Transverse colon (tissue), 4 donors: ENCODE measurements around the gene HOXA1. TPM values are rescaled to one million over a fixed set of nuclear protein-coding genes. Genes with fewer than 3 reads are reported as not detected.

Experiments used
- DNase-seq: peaks from one replicate; pipeline ENCODE4 v3.0.0-alpha.2; 2019
- H3K27ac ChIP-seq, 4 donors: fragments of 200-600 bp; sonication (generic); 2 replicates each; pipeline ENCODE4 v1.5.1; 2016 to 2018; ENCODE audit warnings: inconsistent platforms in 4 of 4
- H3K27me3 ChIP-seq: fragments of 200-600 bp; sonication (generic); 2 replicates; pipeline ENCODE4 v1.5.1; 2017; ENCODE audit warnings: inconsistent platforms
- H3K36me3 ChIP-seq, 4 donors: fragments of 200-600 bp; sonication (generic); 2 replicates each; pipeline ENCODE4 v1.5.1; 2017 to 2019; ENCODE audit warnings: inconsistent platforms in 4 of 4
- H3K4me1 ChIP-seq, 4 donors: fragments of 200-600 bp; sonication (generic); 2 replicates each; pipeline ENCODE4 v1.5.1; 2017 to 2020; ENCODE audit warnings: inconsistent platforms in 4 of 4
- H3K4me3 ChIP-seq, 4 donors: fragments of 200-600 bp; sonication (generic); 1 replicate in 1 of 4; 2 replicates in 3 of 4; pipeline versions ENCODE4 v1.5.1 to v1.6.1; 2017 to 2019; ENCODE audit warnings: inconsistent platforms in 4 of 4
- H3K9me3 ChIP-seq, 2 donors: fragments of 200-600 bp; sonication (generic); 2 replicates each; pipeline ENCODE4 v1.5.1; 2017 to 2019; ENCODE audit warnings: inconsistent platforms in 2 of 2
- EP300 ChIP-seq: sonication (generic); formaldehyde crosslinking; IDR thresholded peaks from one replicate; pipeline ENCODE4 v1.6.1; 2017; ENCODE audit warnings: antibody characterized with exemption, low read depth
- POLR2A ChIP-seq: fragments of 450-650 bp; IDR thresholded peaks from one replicate; pipeline ENCODE4 v1.6.1; 2016; ENCODE audit warnings: antibody characterized with exemption, mild to moderate bottlenecking, moderate library complexity
- POLR2AphosphoS5 ChIP-seq, 3 donors: sonication (generic); formaldehyde crosslinking; IDR thresholded peaks; one replicate each; pipeline ENCODE4 v1.6.1; 2016; ENCODE audit warnings: antibody characterized with exemption in 3 of 3
- WGBS, 2 donors: methylation state at CpG; one replicate each; pipeline ENCODE4 v1.1.5; 2018; ENCODE audit warnings: low coverage in 1 of 2; 5-methylcytosine and 5-hydroxymethylcytosine counted together
- in situ Hi-C, 4 donors: fragments of 200-750 bp; cut with MboI; loops; one replicate each; pipeline versions ENCODE4 v1.15.0 to v1.15.1; 2017; ENCODE audit warnings: low sequenced_read_pairs in 3 of 4, low pct_ligation_motif_present in 1 of 4, low pct_unique_long_range_greater_than_20kb in 1 of 4
- intact Hi-C: fragments of 100-400 bp; cut with DNase I; formaldehyde crosslinking; loops from one replicate; pipeline ENCODE4 v1.15.1; 2023; ENCODE audit warnings: low total_unique reads
- total RNA-seq, 4 donors: library from RNA; depleted of rRNA; stranded (reverse); fragments of >200 nt; gene quantifications; one replicate each; pipeline ENCODE4 v1.1.0, GENCODE V29; 2016
- TF ChIP-seq, protein P1 (sequence below), 5 experiments: fragments of 200-600 bp in 3 of 5; fragments of 450-650 bp in 2 of 5; sonication (generic) in 3 of 5; IDR thresholded peaks; 1 replicate in 2 of 5; 2 replicates in 3 of 5; pipeline ENCODE4 v1.5.1; 2016 to 2017; ENCODE audit warnings: antibody characterized with exemption in 5 of 5, inconsistent platforms in 3 of 5, mild to moderate bottlenecking in 2 of 5, moderate library complexity in 1 of 5

Gene HOXA1
- total RNA-seq, 4 donors from 2014 or later = 1.4 to 3.2 (median 1.8) TPM

DNA sequence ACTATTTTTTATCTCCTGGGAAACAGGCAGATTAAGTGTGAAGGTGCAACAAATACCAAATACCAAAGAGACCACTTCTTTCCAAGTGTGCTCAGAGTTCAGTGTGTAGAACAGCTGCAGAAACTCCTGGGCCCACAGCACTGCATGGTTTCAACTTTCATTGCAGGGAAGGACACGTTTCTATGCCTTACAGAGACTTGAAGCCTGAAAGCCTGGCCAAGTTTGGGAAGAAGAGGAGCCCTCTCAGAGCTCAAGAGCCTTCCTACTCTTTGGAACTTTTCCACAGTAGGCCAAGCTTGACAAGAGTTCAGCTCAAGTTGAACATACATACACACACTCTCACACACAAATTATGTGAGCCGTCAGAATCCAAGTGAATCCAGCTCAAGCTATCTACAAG, 32.2 kb upstream of the HOXA1 start:
- 43% methylated on average over 2 of the region's 2 CpGs; no CpG with 5 or more reads in 1 of the 2 donors for WGBS, 2 donors
- in situ Hi-C loops = no loop called here
- Histone ChIP-seq H3K4me3 (no peak overlapping the region), H3K36me3 (no peaks in the 10 kb centered on the region), H3K4me1 (peaks cover 42 to 90% (median 83%) of the 10 kb centered on the region in 4 donors), H3K27ac (peak overlapping the region; percentile 94 to 99 (median 96)), H3K9me3 (no peaks in the 10 kb centered on the region), H3K27me3 (no peaks in the 10 kb centered on the region)
- no peak for TF ChIP-seq EP300
- no peak for TF ChIP-seq POLR2A
- peak in 2 of 3 donors; percentile 17 to 23 for TF ChIP-seq POLR2AphosphoS5 (IDR thresholded peaks at IDR 0.05)
- TF ChIP-seq, protein P1, sequence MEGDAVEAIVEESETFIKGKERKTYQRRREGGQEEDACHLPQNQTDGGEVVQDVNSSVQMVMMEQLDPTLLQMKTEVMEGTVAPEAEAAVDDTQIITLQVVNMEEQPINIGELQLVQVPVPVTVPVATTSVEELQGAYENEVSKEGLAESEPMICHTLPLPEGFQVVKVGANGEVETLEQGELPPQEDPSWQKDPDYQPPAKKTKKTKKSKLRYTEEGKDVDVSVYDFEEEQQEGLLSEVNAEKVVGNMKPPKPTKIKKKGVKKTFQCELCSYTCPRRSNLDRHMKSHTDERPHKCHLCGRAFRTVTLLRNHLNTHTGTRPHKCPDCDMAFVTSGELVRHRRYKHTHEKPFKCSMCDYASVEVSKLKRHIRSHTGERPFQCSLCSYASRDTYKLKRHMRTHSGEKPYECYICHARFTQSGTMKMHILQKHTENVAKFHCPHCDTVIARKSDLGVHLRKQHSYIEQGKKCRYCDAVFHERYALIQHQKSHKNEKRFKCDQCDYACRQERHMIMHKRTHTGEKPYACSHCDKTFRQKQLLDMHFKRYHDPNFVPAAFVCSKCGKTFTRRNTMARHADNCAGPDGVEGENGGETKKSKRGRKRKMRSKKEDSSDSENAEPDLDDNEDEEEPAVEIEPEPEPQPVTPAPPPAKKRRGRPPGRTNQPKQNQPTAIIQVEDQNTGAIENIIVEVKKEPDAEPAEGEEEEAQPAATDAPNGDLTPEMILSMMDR (IDR thresholded peaks at IDR 0.05) = no peak
- DNase-seq = no peak
- intact Hi-C loops = loop anchor here (2.0 kb wide), 1 partner anchor 29 kb away; no protein-coding TSS in a partner anchor

DNA sequence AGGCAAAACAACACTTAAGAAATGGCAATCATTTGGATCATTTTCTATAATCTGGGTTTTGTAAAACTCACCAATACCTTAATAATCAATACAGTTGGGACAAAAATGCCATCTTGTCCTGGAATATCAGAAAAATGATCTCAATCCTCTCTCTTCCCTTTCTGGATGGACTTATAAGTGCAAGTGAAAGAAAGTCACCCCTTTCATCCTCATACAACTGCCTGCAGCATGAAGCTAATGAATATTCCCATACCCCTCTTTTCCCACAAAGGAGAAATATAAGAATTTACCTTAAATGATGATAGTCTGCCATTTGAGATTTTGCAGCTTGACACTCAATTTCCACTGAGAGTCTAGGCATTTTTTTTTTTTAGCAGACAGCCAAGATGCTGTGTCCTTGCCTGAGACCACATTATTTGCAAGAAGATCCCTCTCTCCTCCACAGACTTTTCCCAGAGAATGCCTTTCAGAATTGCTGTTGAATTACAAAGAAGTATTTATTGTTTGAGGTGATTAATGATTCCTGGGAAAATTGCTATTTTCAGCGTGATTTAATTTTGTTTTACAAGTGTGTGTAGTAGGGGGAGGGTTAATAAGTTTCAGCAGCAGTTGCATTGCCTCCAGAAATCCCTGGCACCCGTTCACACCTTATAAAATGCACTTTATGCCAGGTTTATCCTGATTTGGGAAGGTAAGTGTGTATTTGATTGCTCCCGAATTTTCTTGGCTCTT, 31.0 kb upstream of the HOXA1 start:
- no peaks in the 10 kb centered on the region for H3K27me3 ChIP-seq
- 24 to 29% methylated on average over 3 of the region's 3 CpGs for WGBS, 2 donors
- peak overlapping the region in 3 of 4 donors; percentile 94 to 99 (median 98) for H3K27ac ChIP-seq
- TF ChIP-seq, protein P1 (IDR thresholded peaks at IDR 0.05) = no peak
- TF ChIP-seq POLR2A (no peak), POLR2AphosphoS5 (IDR thresholded peaks at IDR 0.05) (no peak), EP300 (no peak)
- H3K9me3 ChIP-seq = no peaks in the 10 kb centered on the region
- no peak overlapping the region for H3K4me3 ChIP-seq
- DNase-seq = no peak
- in situ Hi-C loops (no loop called here), intact Hi-C loops (no loop called here)
- H3K4me1 ChIP-seq = peaks cover 42 to 90% (median 77%) of the 10 kb centered on the region in 4 donors
- H3K36me3 ChIP-seq = no peaks in the 10 kb centered on the region

DNA sequence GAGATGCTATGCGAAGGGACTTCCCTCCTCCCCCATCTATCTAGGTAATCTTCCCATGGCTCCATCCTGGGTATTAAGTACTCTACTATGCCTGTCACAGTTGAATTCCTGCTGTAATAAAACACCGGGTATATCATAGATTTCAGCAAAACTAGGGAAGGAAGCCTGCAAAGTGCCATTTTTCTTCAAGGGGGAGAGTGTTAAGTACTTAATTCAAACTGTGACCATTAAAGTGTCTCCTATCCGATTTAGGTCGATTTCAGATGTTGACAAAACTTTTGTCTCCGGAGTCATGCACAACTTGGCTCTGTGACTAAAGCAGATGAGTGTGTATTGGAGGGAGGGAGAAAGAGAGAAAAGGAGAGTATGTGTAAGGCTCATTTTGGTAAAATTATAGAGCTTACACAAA, 30.2 kb upstream of the HOXA1 start:
- TF ChIP-seq, protein P1 (IDR thresholded peaks at IDR 0.05) = no peak
- TF ChIP-seq POLR2A = no peak
- Histone ChIP-seq H3K27ac (peak overlapping the region; percentile 90 to 96 (median 92)), H3K27me3 (no peaks in the 10 kb centered on the region), H3K9me3 (no peaks in the 10 kb centered on the region), H3K4me3 (no peak overlapping the region), H3K4me1 (peaks cover 37 to 90% (median 77%) of the 10 kb centered on the region in 4 donors), H3K36me3 (no peaks in the 10 kb centered on the region)
- intact Hi-C loops = no loop called here
- no peak for DNase-seq
- in situ Hi-C loops = no loop called here
- 41 to 48% methylated on average over 4 to 5 of the region's 5 CpGs for WGBS, 2 donors

DNA sequence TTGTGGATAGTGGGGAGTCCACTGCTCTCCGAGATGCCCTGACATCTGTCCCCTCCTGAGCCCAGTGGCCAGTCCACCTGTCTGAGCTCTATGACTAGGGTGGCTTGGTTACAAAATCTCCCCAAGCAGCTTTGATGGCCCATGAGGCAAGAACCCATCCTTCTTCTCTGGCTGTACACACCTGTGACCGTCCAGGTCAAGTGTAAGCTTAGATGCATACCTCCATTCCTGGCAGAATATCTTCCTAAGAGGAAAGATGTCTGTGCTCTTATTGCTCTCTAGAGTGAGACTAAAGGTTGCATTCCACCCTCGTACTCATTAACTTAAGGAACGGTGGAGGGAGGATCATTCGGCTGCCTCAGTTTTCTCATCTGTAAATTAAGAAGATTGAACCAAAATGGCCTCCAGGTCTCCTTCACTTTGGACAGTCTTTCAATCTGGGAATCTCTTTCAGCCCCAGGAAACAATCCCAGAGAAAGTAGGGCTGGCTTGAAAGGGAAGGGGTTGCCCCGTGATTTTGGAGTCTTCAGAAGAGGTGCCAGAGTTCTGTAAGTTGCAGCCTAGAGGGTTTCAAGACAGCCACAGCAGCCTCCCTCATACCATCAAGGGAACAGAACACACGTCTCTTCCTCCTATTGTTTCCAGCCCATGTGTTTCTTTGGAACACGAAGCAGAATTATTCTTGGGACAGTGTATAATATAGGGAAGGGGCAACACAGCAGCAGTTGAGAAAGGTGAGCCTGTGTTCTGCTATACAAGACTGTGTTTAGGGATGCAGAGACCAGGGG, 29.3 kb upstream of the HOXA1 start:
- H3K27me3 ChIP-seq = no peaks in the 10 kb centered on the region
- DNase-seq = no peak
- in situ Hi-C loops = no loop called here

More for the DNA sequence above, 29.3 kb upstream of the HOXA1 start:
- 29 to 59% methylated on average over 1 to 8 of the region's 8 CpGs for WGBS, 2 donors
- peaks cover 45 to 99% (median 86%) of the 10 kb centered on the region in 4 donors for H3K4me1 ChIP-seq
- TF ChIP-seq, protein P1 (IDR thresholded peaks at IDR 0.05) = no peak
- TF ChIP-seq POLR2AphosphoS5 (IDR thresholded peaks at IDR 0.05) = peak in 2 of 3 donors; percentile 23 to 24
- H3K27ac ChIP-seq = peak overlapping the region; percentile 90 to 96 (median 92)
- H3K36me3 ChIP-seq = no peaks in the 10 kb centered on the region
- intact Hi-C loops = no loop called here
- H3K9me3 ChIP-seq = no peaks in the 10 kb centered on the region
- peak overlapping the region in 1 of 4 donors; percentile 19 for H3K4me3 ChIP-seq
